Measurements from ENCODE around the gene LRBA.

The LRBA gene

GRCh38 chr4:150318971-150319370, 696.1 kb downstream of the LRBA start:
- no peak for DNase-seq (ENCODE audit: low spot score)

- no peak for DNase-seq (ENCODE audit: low spot score)
These were observed 696.6 kb downstream of the LRBA start for GRCh38 chr4:150318527-150318926.

GRCh38 chr4:150316332-150317205, 698.5 kb downstream of the LRBA start:
- DNase-seq (ENCODE audit: low spot score), result no peak

GRCh38 chr4:150315691-150316090, 699.4 kb downstream of the LRBA start:
- no peak for DNase-seq (ENCODE audit: low spot score)

- peak; percentile 5 for DNase-seq (ENCODE audit: low spot score)
These were observed 699.9 kb downstream of the LRBA start for GRCh38 chr4:150315175-150315574.

- no peak for DNase-seq (ENCODE audit: low spot score)
These were observed 701.1 kb downstream of the LRBA start for GRCh38 chr4:150314031-150314430.

GRCh38 chr4:150310159-150310895, 704.8 kb downstream of the LRBA start:
- no peak for DNase-seq (ENCODE audit: low spot score)

- no peak for DNase-seq (ENCODE audit: low spot score)
These were observed 706.1 kb downstream of the LRBA start for GRCh38 chr4:150308824-150309472.

- no peak for DNase-seq (ENCODE audit: low spot score)
These were observed 708.4 kb downstream of the LRBA start for GRCh38 chr4:150306719-150307118.

- DNase-seq (ENCODE audit: low spot score), result no peak
These were observed 709.1 kb downstream of the LRBA start for GRCh38 chr4:150305995-150306394.

GRCh38 chr4:150302553-150302952, 712.5 kb downstream of the LRBA start:
- DNase-seq (ENCODE audit: low spot score), result no peak

GRCh38 chr4:150299816-150300215, 715.3 kb downstream of the LRBA start:
- no peak for DNase-seq (ENCODE audit: low spot score)

GRCh38 chr4:150297861-150298474, 717.1 kb downstream of the LRBA start:
- no peak for DNase-seq (ENCODE audit: low spot score)

GRCh38 chr4:150289881-150290280, 725.2 kb downstream of the LRBA start:
- no peak for DNase-seq (ENCODE audit: low spot score)

- no peak for DNase-seq (ENCODE audit: low spot score)
These were observed 725.9 kb downstream of the LRBA start for GRCh38 chr4:150289198-150289597.

GRCh38 chr4:150286656-150287055, 728.4 kb downstream of the LRBA start:
- DNase-seq (ENCODE audit: low spot score), result no peak

- no peak for DNase-seq (ENCODE audit: low spot score)
These were observed 731.4 kb downstream of the LRBA start for GRCh38 chr4:150283689-150284088.

GRCh38 chr4:150280975-150281374, 734.1 kb downstream of the LRBA start:
- DNase-seq (ENCODE audit: low spot score), result no peak

GRCh38 chr4:150280081-150280895, 734.8 kb downstream of the LRBA start:
- DNase-seq (ENCODE audit: low spot score), result no peak

GRCh38 chr4:150278206-150278605, 736.9 kb downstream of the LRBA start:
- no peak for DNase-seq (ENCODE audit: low spot score)

GRCh38 chr4:150268444-150268843, 746.6 kb downstream of the LRBA start:
- no peak for DNase-seq (ENCODE audit: low spot score)
